Measurements from ENCODE around the gene PCDHA13.

GRCh38 chr5:140877262-140877581, 4.7 kb upstream of the PCDHA13 start:
- TF ChIP-seq CTCF (conservative IDR thresholded peaks at IDR 0.05; ENCODE audit: low read depth, low read length) (no peak), CHD1 (IDR thresholded peaks at IDR 0.05; ENCODE audit: low read depth, low read length) (no peak)

Data from IMR-90 (cell line).